HG02884 (cell line): ENCODE results near the gene EGFLAM.
"Not testable (repeated sequence)": the region's sequence is repeated elsewhere in the genome, so short reads cannot be mapped to it uniquely, and the experiment has no call there.

ENCODE experiments used
- ATAC-seq: cut with Tn5 transposase; IDR thresholded peaks from one replicate; pipeline ENCODE4 v1.9.1; 2021; ENCODE audit warnings: mild to moderate bottlenecking, moderate library complexity; ENCODE audit not compliant: unreplicated experiment

The EGFLAM gene

DNA sequence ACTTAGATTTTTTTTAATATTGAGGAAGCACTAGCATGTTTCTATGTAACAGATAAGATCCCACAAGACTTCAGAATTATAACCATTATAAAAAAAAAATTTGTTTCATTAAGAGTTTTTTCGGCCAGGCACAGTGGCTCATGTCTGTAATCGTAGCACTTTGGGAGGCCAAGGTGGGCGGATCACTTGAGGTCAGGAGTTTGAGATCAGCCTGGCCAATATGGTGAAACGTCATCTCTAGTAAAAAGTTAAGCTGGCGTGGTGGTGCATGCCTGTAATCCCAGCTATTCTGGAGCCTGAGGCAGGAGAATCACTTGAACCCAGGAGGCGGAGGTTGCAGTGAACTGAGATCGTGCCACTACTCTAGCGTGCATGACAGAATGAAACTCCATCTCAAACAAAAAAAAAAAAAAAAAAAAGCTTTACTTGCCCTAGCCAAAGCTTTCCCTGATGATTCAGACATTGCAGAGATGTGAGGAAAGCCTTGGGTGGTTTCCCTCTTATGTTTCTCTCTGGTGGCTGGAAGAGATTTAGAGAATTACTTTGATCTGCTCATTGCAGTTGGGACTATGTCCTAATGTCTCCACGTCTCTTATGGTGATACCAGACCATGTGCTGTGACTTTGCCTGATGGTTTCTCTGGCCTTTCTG is 65.4 kb downstream of the EGFLAM start:
- ATAC-seq: no peak

DNA sequence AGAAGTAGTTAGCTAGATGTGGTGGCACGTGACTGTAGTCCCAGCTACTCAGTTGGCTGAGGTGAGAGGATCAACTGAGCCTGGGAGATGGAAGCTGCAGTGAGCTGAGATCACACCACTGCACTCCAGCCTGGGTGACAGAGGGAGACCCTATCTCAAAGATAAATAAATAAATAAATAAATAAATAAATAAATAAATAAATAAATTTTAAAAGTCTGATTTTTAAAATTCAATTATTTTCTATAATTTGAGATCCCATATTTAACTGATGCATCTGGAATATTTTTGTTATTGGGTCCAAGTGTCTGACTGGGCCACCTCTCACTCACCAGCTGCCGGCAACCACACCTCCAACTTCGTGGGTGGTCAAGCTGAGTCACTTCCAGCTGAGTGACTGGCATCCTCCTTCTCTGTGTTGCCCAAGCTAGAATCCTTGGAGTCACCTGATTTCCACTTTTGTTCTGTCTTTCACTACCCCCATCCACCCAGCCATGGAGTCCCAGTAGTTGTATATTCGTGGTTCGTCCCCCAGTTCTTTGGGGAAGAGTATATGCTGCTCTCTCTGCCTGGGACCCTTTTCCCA is 70.9 kb downstream of the EGFLAM start:
- no peak for ATAC-seq

DNA sequence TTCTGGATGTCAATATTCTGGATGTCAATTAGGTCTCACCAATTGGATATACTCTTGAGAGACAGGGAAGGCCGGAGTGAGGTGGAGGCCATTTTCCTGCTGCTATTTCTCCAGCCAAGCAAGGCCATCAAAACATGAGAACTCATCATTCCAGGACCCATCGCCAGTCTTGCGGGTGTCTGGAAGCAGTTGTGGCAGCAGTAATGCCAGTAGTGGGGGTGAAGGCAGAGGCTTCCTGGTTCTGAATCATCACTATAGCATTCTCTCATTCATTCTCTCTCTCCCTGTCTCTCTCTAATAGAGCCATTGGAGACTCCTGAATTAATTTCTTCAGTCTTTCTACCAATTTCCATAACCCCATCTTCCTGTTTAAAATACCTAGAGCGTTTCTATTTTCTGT is 71.8 kb downstream of the EGFLAM start:
- ATAC-seq: no peak

DNA sequence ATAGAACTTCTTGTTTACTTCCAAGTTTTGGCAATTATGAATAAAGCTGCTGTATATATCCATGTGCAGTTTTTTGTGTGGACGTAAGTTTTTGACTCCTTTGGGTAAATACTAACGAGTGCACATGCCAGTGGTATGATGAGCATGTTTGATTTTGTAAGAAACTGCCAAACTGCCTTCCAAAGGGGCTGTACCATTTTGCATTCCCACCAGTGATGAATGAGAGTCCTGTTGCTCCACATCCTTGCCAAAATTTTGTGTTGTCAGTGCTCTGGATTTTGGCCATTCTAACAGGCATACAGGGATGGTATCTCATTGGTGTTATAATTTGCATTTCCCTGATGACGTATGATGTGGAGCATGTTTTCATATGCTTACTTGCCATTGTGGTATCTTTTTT is 73.5 kb downstream of the EGFLAM start:
- no peak for ATAC-seq

DNA sequence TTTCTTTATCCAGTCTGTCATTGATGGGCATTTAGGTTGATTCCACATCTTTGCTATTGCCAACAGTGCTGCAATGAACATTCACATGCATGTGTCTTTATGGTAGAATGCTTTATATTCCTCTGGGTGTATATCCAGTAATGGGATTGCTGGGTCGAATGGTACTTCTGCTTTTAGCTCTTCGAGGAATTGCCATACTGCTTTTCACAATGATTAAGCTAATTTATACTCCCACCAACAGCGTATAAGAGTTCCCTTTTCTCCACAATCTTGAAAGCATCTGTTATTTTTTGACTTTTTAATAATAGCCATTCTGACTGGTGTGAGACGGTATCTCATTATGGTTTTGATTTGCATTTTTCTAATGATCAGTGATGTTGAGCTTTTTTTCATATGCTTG is 74.8 kb downstream of the EGFLAM start:
- ATAC-seq: not testable (repeated sequence)

DNA sequence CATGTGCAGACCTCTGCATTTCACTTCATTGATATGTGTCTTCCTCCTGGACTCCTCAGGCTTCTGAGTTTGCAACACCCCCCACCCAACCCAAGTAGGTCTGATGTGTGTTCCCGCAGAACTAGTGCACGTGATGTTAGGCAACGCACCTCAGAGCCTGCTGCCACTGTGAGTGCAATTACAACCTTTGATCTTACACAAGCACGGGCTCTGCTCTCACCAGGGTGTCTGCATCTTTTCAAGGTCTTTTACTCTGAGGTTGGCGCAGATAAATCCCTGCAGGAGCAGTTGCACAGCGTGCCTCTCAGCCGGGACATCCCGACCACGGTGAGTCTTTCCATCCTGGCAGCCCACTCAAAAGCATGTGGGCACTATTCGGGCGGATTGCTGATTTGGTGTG is 80.1 kb downstream of the EGFLAM start:
- no peak for ATAC-seq

DNA sequence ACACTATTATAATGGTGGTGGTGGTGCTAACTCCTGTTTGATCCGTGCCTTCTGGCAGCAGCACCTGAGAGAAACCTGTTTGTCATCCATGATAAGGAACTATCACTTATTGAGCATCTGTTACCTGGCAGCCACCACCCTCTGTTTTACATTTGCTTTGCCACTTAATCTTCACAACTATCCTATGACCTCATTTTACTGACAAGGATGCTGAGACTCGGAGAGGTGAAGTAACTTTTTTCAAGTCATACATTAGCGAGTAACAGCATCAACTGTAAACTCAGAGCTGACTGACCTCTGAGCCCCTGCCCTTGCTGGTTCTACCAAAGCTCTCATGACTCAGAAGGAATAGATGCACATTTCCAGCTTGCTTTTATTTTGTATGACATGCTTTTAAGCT is 81.1 kb downstream of the EGFLAM start:
- no peak for ATAC-seq

DNA sequence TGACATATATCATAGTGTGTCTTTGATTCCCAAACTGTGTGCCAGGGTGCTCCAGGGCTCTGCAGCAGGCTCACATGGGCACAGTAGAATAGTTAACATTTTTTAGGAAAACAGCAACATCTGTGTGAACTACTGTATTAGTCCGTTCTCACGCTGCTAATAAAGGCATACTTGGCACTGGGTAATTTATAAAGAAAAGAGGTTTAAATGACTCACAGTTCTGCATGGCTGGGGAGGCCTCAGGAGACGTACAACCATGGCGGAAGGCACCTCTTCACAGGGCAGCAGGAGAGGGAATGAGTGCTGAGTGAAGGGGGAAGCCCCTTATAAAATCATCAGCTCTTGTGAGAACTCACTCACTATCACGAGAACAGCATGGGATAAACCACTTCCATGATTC is 82.7 kb downstream of the EGFLAM start:
- no peak for ATAC-seq

DNA sequence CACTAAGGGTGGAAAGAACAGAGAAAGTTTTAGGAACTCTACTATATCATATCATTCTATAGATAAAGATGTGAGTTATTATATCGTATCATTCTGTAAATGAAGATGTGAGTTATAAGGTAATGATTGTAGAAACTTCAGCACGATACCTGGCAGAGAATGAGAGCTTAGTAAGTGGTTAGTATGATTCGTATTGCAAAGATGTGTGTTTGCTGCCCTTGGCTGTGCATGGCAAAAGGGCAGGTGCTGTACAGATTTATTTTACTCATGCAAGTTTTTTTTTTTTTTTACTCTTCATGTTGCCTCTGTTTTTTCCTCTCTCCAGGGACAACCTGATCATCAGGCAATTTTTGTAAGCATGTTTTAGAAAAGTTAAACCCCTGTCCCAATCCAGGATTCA is 83.3 kb downstream of the EGFLAM start:
- no peak for ATAC-seq

DNA sequence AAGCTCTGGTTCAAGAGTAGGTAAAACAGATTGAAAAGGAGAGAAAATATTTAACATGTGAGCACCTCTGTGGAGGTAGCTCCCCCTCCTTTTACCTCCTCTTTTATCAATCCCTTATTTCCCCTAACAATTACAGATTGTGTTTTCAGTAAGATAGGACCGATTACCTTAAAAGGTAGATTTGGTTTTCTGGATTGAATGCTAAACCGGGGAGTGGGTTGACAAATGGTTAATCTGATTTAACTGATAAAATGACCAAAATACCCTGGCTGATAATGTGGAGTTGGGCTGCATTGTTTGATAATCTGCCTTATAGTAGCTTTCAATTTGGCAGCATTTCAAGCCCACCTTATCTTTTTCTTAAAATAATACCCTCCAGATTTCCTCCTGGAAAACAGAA is 83.9 kb downstream of the EGFLAM start:
- ATAC-seq: no peak

DNA sequence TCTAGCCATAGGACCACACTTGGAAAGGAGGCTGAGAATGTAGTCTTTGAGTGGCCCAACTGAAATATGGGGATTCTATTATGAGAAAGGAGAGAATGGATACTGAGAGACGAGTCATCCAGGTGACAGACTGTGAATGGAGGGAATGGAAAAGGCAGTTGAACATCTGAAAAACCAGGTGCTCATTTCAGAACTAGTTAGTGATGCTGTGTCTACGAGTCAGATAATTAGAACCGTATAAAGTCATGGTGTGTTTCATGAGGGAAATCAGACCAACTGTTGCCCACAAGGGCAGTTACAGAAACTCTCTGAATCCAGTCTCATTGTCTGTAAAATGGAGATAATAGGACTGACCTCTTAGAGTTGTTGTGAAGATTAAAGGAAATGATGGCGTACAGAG is 86.5 kb downstream of the EGFLAM start:
- ATAC-seq: no peak

DNA sequence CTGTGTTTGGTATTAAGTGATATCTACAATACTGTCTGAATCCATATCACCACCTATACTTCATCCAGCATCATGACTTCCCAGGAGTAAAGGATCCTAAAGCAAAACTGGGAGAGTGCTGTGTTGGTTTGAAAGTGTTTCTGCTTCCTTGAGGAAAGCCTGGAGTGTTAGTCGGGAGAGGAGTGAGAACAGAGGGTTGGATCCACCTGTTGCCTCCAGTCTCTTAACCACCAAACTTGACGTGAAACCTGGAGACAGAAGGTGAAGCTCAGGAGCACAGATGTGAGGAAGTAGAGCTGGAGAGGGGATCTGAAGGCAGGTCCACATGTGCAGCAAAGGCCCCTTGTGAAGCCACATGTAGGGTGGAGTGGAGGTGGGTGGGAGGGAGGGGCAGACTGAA is 88.2 kb downstream of the EGFLAM start:
- ATAC-seq: no peak

DNA sequence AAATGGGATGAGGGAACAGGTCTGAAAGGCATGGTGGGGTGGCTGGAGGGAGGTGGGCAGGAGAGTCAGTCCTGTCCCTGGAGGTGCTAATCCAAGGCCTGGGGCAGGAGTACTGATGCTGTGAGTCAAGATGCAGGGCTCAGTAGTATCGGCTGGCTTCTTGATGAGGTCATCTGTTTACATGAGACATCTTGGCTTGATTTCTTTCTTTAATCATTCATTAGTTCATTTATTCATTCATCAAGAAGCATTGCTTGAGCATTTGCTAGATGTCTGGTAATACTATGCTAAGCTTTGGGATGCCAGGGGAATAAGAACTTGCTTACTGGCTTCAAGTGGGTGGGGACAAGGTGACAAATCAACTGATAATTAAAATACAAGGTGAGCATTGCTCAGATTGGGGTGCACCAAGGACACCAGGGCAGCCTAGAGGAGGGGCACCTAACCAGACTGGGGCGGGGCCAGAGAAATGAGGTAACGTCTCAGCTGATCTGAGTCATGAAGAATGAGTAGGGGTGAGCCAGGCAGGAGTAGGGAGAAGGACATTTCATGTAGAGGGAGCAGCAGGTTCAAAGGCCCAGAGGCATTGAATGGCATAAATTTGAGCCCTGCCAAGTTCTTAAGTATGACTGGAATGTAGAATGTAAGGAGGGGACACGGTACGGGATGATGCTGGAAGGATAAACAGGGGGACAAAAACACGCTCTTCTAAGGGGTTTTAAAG is 88.8 kb downstream of the EGFLAM start:
- no peak for ATAC-seq

DNA sequence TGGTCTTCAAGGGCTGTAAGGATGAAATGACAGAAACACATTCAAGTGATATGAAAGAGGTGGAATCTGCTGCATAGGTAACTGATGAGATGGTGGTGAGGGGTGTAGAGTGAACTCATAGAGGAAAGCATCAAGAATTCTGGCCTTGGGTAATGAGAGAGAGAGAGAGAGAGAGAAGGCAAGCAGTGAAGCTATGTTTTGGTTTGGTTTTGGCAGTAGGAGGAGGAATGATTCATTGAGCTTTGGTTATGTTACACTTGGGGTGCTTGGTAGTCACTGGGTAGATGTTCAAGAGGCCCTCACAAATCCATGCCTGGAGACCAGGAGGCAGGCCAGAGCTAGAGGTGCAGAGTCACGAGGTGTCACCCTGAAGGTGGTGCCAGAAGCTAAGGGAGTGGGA is 89.5 kb downstream of the EGFLAM start:
- no peak for ATAC-seq

DNA sequence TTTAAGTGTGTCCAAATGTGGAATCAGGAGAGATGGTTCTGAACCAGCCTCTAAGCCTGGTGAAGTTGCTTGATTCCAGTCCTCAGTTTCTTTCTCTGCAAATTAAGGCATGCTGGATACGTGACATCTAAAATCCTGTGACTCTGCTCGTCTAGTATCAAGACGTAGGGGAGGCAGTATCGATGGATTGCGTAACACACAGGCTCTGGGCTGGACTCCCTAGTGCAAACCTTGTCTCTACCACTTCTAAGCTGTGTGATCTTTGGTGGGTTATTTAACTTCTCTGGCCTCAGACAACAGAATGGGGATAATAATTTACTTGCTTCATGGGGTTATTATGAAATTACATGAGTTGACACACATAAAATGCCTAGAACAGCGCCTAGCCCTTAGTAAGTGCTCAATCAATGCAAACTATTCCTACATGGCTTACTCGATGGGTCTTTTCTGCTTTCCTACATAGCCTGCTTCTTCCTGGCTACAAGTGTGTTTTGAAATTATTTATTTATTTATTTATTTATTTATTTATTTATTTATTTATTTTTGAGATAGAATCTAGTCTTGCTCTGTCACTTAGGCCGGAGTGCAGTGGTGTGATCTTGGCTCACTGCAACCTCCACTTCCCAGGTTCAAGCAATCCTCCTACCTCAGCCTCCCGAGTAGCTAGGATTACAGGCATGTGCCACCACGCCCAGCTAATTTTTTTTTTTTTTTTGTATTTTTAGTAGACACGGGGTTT is 102.1 kb downstream of the EGFLAM start:
- no peak for ATAC-seq

DNA sequence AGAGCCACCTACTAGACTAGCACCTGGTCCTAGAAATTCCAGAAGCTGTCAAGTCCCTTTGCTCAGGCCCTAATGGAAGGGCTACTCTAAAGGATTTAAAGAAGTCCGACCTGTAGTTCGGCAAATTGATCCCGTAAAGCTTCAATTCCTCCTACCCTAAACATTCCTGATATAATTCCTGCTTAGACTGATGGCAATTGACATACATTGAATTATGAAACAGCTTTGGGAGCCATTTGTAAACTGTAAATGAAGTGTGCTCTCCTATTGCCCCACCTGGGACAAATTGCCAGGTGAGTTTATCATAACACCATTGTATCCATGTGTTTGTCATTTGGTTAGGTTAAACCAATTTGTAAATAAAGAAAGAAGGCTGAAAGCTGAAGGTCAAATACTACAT is 104.4 kb downstream of the EGFLAM start:
- no peak for ATAC-seq

DNA sequence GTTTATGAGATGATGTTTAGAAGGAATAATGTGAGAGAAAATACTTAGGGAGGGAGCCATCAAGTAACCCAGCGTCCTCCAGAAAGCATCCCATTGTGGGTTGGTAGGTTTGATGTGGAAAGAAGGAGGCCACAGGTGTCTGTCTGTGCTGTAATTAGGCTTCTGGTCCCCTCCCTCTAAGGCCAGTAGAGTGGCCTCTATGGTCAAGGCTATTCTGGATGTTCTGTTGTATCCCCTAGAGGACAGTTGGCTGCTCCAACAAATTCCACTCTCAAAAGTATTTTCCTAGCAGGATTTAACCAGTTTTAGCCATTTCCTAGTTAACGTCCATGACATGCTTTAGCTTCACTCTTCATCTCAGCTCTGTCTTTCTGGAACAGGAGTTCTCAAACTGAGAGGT is 106.5 kb downstream of the EGFLAM start:
- no peak for ATAC-seq

DNA sequence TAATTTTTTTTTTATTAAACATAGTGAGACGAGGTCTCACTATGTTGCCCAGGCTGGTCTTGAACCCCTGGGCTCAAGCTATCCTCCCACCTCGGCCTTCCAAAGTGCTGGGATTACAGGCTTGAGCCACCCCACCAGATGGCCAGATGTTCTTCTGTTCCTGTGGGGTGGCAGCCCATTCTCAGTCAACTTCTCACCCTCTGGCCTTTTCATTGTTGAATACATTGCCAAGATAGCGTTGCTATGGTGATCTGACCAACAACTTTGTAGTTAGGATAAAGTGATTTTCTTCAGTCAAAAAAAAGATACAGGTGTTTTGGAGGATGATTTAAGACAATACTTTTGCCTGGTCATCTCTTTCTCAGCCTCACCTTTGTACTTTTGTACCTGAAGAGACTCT is 109.1 kb downstream of the EGFLAM start:
- no peak for ATAC-seq

DNA sequence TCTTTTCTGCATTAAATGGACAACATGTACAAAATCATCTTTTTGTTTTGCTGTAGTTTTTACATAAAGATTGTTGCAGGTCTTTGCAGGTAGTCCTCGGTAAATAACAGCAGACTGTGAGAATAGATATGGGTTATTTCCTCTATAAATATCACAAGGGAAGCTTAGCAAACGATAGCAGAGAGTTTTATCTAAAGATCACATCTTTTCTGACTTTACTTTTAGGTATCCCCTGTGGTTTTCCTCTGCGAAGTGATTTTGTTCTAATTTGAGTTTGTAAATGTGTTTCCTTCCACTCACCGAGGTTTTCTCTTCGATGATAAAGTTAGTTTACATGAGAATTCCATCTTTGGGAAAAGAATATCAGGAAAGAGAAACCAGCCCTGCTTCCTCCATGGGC is 109.6 kb downstream of the EGFLAM start:
- ATAC-seq: no peak

DNA sequence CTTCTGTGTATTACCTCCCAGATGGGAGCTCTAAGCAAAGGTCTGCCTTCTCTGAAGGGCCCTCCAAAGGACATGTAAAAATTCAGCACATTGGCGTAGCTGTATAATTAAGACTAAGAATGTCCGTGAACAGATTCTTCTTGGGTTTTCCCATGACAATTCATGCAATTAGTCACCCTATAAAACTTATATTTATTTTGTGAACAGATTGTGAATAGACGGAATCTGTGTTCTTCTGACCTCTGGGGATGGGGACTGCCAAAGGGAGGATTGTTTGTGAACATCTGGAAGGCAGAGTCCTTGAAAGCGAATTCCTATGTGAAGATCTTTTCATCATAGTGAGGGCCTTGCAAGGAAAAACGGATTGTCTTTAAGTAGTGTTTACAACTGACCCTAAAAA is 111.3 kb downstream of the EGFLAM start:
- ATAC-seq: no peak

DNA sequence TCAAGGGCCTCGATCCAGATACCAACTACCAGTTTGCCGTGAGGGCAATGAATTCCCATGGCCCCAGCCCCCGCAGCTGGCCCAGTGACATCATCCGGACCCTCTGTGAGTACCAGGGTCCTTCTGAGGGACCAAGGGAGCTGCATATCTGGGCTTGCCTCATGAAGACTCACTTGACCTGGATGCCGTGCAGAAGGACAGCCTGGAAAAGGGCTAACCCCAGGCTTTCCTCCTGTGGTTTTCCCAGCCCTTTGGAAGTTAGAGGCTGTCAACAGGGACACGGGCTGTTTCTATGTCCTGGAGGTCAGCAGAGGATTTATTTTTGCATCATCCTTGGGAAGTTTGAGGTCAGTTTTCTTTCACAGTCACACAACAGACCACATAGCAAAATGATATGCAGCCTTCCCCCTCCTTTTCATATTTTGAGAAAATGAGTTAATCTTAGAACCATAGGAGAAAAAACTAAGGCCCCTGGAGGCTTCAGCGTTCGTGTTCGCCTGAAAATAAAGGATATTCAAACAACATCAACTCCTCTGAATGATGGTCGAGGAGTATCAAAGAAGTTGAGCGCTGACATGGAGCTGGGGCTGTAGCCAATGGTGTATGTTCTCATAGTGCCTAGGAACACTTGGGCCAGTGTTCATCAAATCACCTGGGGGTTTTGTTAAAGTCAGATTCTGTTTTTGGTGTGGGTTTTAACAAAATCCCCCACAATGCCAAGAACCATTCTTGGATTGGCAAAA is 112.2 kb downstream of the EGFLAM start:
- no peak for ATAC-seq
